Mucosa of stomach (tissue), 1 donor: ENCODE measurements around the gene SLFN11.
"Not testable (repeated sequence)": the region's sequence is repeated elsewhere in the genome, so short reads cannot be mapped to it uniquely, and the experiment has no call there.

Experiments
- H3K27me3 ChIP-seq: one replicate; pipeline ENCODE4 v1.7.0; 2013; ENCODE audit warnings: mild to moderate bottlenecking, low read length; ENCODE audit not compliant: control insufficient read depth, insufficient read depth
- H3K36me3 ChIP-seq: one replicate; pipeline ENCODE4 v1.7.0; 2013; ENCODE audit warnings: low read length; ENCODE audit not compliant: control insufficient read depth, insufficient read depth
- H3K4me1 ChIP-seq: one replicate; pipeline ENCODE4 v1.7.0; 2013; ENCODE audit warnings: mild to moderate bottlenecking, low read length; ENCODE audit not compliant: control insufficient read depth, insufficient read depth
- H3K4me3 ChIP-seq: one replicate; pipeline ENCODE4 v1.7.0; 2013; ENCODE audit warnings: low read length
- H3K9ac ChIP-seq: one replicate; pipeline ENCODE4 v1.7.0; 2013; ENCODE audit warnings: mild to moderate bottlenecking, low read length, moderate library complexity
- H3K9me3 ChIP-seq: one replicate; pipeline ENCODE4 v1.7.0; 2013; ENCODE audit warnings: mild to moderate bottlenecking, low read length, moderate library complexity; ENCODE audit not compliant: control insufficient read depth
- donor health status: Pancreatic carcinoma.

Gene SLFN11

GRCh38 chr17:35350493-35350892 is 22.9 kb downstream of the SLFN11 start:
- Histone ChIP-seq H3K9me3 (no peaks in the 10 kb centered on the region), H3K4me1 (peaks cover 3% of the 10 kb centered on the region), H3K36me3 (no peaks in the 10 kb centered on the region), H3K27me3 (peaks cover 16% of the 10 kb centered on the region), H3K9ac (no peak overlapping the region), H3K4me3 (no peak overlapping the region)

GRCh38 chr17:35345926-35346771 is 27.3 kb downstream of the SLFN11 start:
- H3K9me3 ChIP-seq = no peaks in the 10 kb centered on the region
- peaks cover 3% of the 10 kb centered on the region for H3K4me1 ChIP-seq
- H3K9ac ChIP-seq = peak overlapping the region; percentile 57
- H3K27me3 ChIP-seq = peaks cover 34% of the 10 kb centered on the region
- no peaks in the 10 kb centered on the region for H3K36me3 ChIP-seq
- peak overlapping the region; percentile 46 for H3K4me3 ChIP-seq

DNA sequence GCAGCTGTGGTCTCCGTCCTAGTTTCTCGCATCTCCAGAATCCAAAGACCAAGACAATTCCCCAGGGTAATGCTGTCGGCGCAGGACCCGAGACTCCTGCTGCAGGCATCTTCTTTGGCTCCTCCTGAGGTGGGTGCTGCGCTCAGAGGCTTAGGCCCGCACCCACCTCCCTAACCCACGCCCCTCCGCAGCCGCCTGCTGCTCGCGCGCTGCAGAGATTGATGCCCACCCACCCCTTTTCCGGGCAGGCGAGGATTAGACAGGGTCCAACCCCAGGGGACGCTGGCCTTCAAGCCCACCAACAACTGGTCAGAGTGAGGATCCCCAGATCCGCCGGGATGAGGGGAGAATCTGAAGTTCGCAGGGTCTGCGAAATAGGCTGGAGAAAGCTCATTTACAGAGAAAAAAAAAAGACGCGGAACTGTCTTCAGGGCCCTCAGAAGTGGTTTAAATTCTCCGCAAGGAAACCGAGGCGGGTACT is 27.9 kb downstream of the SLFN11 start:
- Histone ChIP-seq H3K9ac (peak overlapping the region; percentile 57), H3K27me3 (peaks cover 34% of the 10 kb centered on the region), H3K9me3 (no peaks in the 10 kb centered on the region), H3K4me3 (no peak overlapping the region), H3K4me1 (peaks cover 3% of the 10 kb centered on the region), H3K36me3 (no peaks in the 10 kb centered on the region)

- Histone ChIP-seq H3K4me3 (no peak overlapping the region), H3K9me3 (no peaks in the 10 kb centered on the region), H3K36me3 (no peaks in the 10 kb centered on the region), H3K4me1 (peaks cover 3% of the 10 kb centered on the region), H3K9ac (no peak overlapping the region), H3K27me3 (peaks cover 34% of the 10 kb centered on the region)
These were observed 29.2 kb downstream of the SLFN11 start for GRCh38 chr17:35344262-35344661.

GRCh38 chr17:35342276-35342675 is 31.1 kb downstream of the SLFN11 start:
- Histone ChIP-seq H3K4me1 (peaks cover 3% of the 10 kb centered on the region), H3K27me3 (peaks cover 32% of the 10 kb centered on the region), H3K4me3 (no peak overlapping the region), H3K36me3 (no peaks in the 10 kb centered on the region), H3K9ac (no peak overlapping the region), H3K9me3 (no peaks in the 10 kb centered on the region)

- Histone ChIP-seq H3K27me3 (peaks cover 25% of the 10 kb centered on the region), H3K4me1 (no peaks in the 10 kb centered on the region), H3K9ac (no peak overlapping the region), H3K4me3 (no peak overlapping the region), H3K9me3 (no peaks in the 10 kb centered on the region), H3K36me3 (no peaks in the 10 kb centered on the region)
These were observed 31.9 kb downstream of the SLFN11 start for GRCh38 chr17:35341411-35341992.

- Histone ChIP-seq H3K4me3 (no peak overlapping the region), H3K36me3 (no peaks in the 10 kb centered on the region), H3K4me1 (no peaks in the 10 kb centered on the region), H3K27me3 (peaks cover 5% of the 10 kb centered on the region), H3K9ac (no peak overlapping the region), H3K9me3 (no peaks in the 10 kb centered on the region)
These were observed 35.2 kb downstream of the SLFN11 start for GRCh38 chr17:35338230-35338629.

- no peaks in the 10 kb centered on the region for H3K9me3 ChIP-seq
- H3K4me3 ChIP-seq = no peak overlapping the region
- no peaks in the 10 kb centered on the region for H3K4me1 ChIP-seq
- H3K27me3 ChIP-seq = peaks cover 3% of the 10 kb centered on the region
- H3K9ac ChIP-seq = no peak overlapping the region
- no peaks in the 10 kb centered on the region for H3K36me3 ChIP-seq
These were observed 36.1 kb downstream of the SLFN11 start for GRCh38 chr17:35337364-35337763.

GRCh38 chr17:35333578-35333977 is 39.8 kb downstream of the SLFN11 start:
- not testable (repeated sequence) for H3K36me3 ChIP-seq, H3K9me3 ChIP-seq, H3K9ac ChIP-seq

GRCh38 chr17:35322749-35323148 is 50.7 kb downstream of the SLFN11 start:
- Histone ChIP-seq H3K9me3 (no peaks in the 10 kb centered on the region), H3K27me3 (no peaks in the 10 kb centered on the region), H3K4me1 (no peaks in the 10 kb centered on the region), H3K4me3 (no peak overlapping the region), H3K9ac (no peak overlapping the region), H3K36me3 (no peaks in the 10 kb centered on the region)

More at GRCh38 chr17:35333578-35333977, 39.8 kb downstream of the SLFN11 start:
- not testable (repeated sequence) for H3K27me3 ChIP-seq, H3K4me3 ChIP-seq, H3K4me1 ChIP-seq

DNA sequence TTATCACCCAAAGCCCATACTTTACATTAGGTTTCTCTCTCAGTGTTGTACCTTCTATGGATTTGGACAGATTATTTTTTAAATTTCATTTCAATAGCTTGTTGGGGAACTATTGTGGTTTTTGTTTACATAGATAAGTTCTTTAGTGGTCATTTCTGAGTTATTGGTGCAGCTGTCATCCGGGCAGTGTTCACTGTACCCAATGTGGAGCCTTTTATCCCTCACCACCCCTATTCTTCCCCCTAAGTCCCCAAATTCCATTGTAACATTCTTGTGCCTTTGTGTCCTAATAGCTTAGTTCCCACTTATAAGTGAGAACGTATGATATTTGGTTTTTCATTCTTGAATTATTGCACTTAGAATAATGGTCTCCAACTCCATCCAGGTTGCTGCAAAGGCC is 57.5 kb downstream of the SLFN11 start:
- Histone ChIP-seq H3K9me3 (no peaks in the 10 kb centered on the region), H3K9ac (no peak overlapping the region), H3K27me3 (peaks cover 12% of the 10 kb centered on the region), H3K4me1 (peaks cover 20% of the 10 kb centered on the region), H3K36me3 (no peaks in the 10 kb centered on the region), H3K4me3 (no peak overlapping the region)

- Histone ChIP-seq H3K4me3 (no peak overlapping the region), H3K9ac (no peak overlapping the region), H3K27me3 (peaks cover 12% of the 10 kb centered on the region), H3K9me3 (no peaks in the 10 kb centered on the region), H3K36me3 (no peaks in the 10 kb centered on the region), H3K4me1 (peaks cover 20% of the 10 kb centered on the region)
These were observed 58.1 kb downstream of the SLFN11 start for GRCh38 chr17:35315283-35315682.
